Measurements from ENCODE around the gene NR4A1.

Gene NR4A1

GRCh38 chr12:52055731-52056711 lies 4.8 kb downstream of the NR4A1 start:
- H3K4me3 ChIP-seq (ENCODE audit: low read depth in 1 of 2, low read length in 2 of 2) = peak overlapping the region in 1 of 2 donors; percentile 76
- peaks cover 51 to 55% of the 10 kb centered on the region in 2 donors for H3K36me3 ChIP-seq (ENCODE audit: control insufficient read depth in 1 of 2, insufficient read depth in 2 of 2, low read length in 2 of 2)
- H3K4me1 ChIP-seq (ENCODE audit: control insufficient read depth in 1 of 2, insufficient read depth in 2 of 2, low read length in 2 of 2) = peaks cover 0 to 31% of the 10 kb centered on the region in 2 donors
- no peaks in the 10 kb centered on the region for H3K9me3 ChIP-seq (ENCODE audit: control insufficient read depth in 1 of 2, low read length in 2 of 2)
- H3K27me3 ChIP-seq (ENCODE audit: low read depth, low read length) = no peaks in the 10 kb centered on the region
- H3K27ac ChIP-seq (ENCODE audit: low read length) = no peak overlapping the region

- Histone ChIP-seq H3K27me3 (ENCODE audit: low read depth, low read length) (no peaks in the 10 kb centered on the region), H3K9me3 (ENCODE audit: control insufficient read depth in 1 of 2, low read length in 2 of 2) (no peaks in the 10 kb centered on the region), H3K36me3 (ENCODE audit: control insufficient read depth in 1 of 2, insufficient read depth in 2 of 2, low read length in 2 of 2) (peaks cover 51 to 55% of the 10 kb centered on the region in 2 donors), H3K4me3 (ENCODE audit: low read depth in 1 of 2, low read length in 2 of 2) (peak overlapping the region in 1 of 2 donors; percentile 4), H3K27ac (ENCODE audit: low read length) (no peak overlapping the region), H3K4me1 (ENCODE audit: control insufficient read depth in 1 of 2, insufficient read depth in 2 of 2, low read length in 2 of 2) (peaks cover 0 to 31% of the 10 kb centered on the region in 2 donors)
Observed at GRCh38 chr12:52056801-52057637, 5.8 kb downstream of the NR4A1 start.

- H3K9me3 ChIP-seq (ENCODE audit: control insufficient read depth in 1 of 2, low read length in 2 of 2) = no peaks in the 10 kb centered on the region
- no peak overlapping the region for H3K27ac ChIP-seq (ENCODE audit: low read length)
- peaks cover 47 to 55% of the 10 kb centered on the region in 2 donors for H3K36me3 ChIP-seq (ENCODE audit: control insufficient read depth in 1 of 2, insufficient read depth in 2 of 2, low read length in 2 of 2)
- no peaks in the 10 kb centered on the region for H3K27me3 ChIP-seq (ENCODE audit: low read depth, low read length)
- H3K4me1 ChIP-seq (ENCODE audit: control insufficient read depth in 1 of 2, insufficient read depth in 2 of 2, low read length in 2 of 2) = peaks cover 0 to 32% of the 10 kb centered on the region in 2 donors
- H3K4me3 ChIP-seq (ENCODE audit: low read depth in 1 of 2, low read length in 2 of 2) = no peak overlapping the region
Observed at GRCh38 chr12:52057638-52058576, 6.7 kb downstream of the NR4A1 start.

GRCh38 chr12:52058631-52059361 lies 7.6 kb downstream of the NR4A1 start:
- H3K27ac ChIP-seq (ENCODE audit: low read length) = no peak overlapping the region
- H3K4me1 ChIP-seq (ENCODE audit: control insufficient read depth in 1 of 2, insufficient read depth in 2 of 2, low read length in 2 of 2) = peaks cover 0 to 31% of the 10 kb centered on the region in 2 donors
- H3K9me3 ChIP-seq (ENCODE audit: control insufficient read depth in 1 of 2, low read length in 2 of 2) = no peaks in the 10 kb centered on the region
- no peak overlapping the region for H3K4me3 ChIP-seq (ENCODE audit: low read depth in 1 of 2, low read length in 2 of 2)
- H3K27me3 ChIP-seq (ENCODE audit: low read depth, low read length) = no peaks in the 10 kb centered on the region
- H3K36me3 ChIP-seq (ENCODE audit: control insufficient read depth in 1 of 2, insufficient read depth in 2 of 2, low read length in 2 of 2) = peaks cover 38 to 50% of the 10 kb centered on the region in 2 donors

- Histone ChIP-seq H3K36me3 (ENCODE audit: control insufficient read depth in 1 of 2, insufficient read depth in 2 of 2, low read length in 2 of 2) (peaks cover 29 to 39% of the 10 kb centered on the region in 2 donors), H3K27me3 (ENCODE audit: low read depth, low read length) (no peaks in the 10 kb centered on the region), H3K4me3 (ENCODE audit: low read depth in 1 of 2, low read length in 2 of 2) (no peak overlapping the region), H3K9me3 (ENCODE audit: control insufficient read depth in 1 of 2, low read length in 2 of 2) (no peaks in the 10 kb centered on the region), H3K4me1 (ENCODE audit: control insufficient read depth in 1 of 2, insufficient read depth in 2 of 2, low read length in 2 of 2) (peaks cover 0 to 21% of the 10 kb centered on the region in 2 donors), H3K27ac (ENCODE audit: low read length) (no peak overlapping the region)
Observed at GRCh38 chr12:52059582-52060497, 8.6 kb downstream of the NR4A1 start.

GRCh38 chr12:52060498-52061177 lies 9.4 kb downstream of the NR4A1 start:
- H3K4me1 ChIP-seq (ENCODE audit: control insufficient read depth in 1 of 2, insufficient read depth in 2 of 2, low read length in 2 of 2) = peaks cover 0 to 15% of the 10 kb centered on the region in 2 donors
- H3K4me3 ChIP-seq (ENCODE audit: low read depth in 1 of 2, low read length in 2 of 2) = no peak overlapping the region
- H3K9me3 ChIP-seq (ENCODE audit: control insufficient read depth in 1 of 2, low read length in 2 of 2) = no peaks in the 10 kb centered on the region
- H3K27ac ChIP-seq (ENCODE audit: low read length) = no peak overlapping the region
- H3K27me3 ChIP-seq (ENCODE audit: low read depth, low read length) = no peaks in the 10 kb centered on the region
- H3K36me3 ChIP-seq (ENCODE audit: control insufficient read depth in 1 of 2, insufficient read depth in 2 of 2, low read length in 2 of 2) = peaks cover 21 to 32% of the 10 kb centered on the region in 2 donors

- H3K36me3 ChIP-seq (ENCODE audit: control insufficient read depth in 1 of 2, insufficient read depth in 2 of 2, low read length in 2 of 2) = peaks cover 18 to 23% of the 10 kb centered on the region in 2 donors
- peaks cover 0 to 15% of the 10 kb centered on the region in 2 donors for H3K4me1 ChIP-seq (ENCODE audit: control insufficient read depth in 1 of 2, insufficient read depth in 2 of 2, low read length in 2 of 2)
- no peak overlapping the region for H3K4me3 ChIP-seq (ENCODE audit: low read depth in 1 of 2, low read length in 2 of 2)
- H3K27ac ChIP-seq (ENCODE audit: low read length) = no peak overlapping the region
- no peaks in the 10 kb centered on the region for H3K27me3 ChIP-seq (ENCODE audit: low read depth, low read length)
- H3K9me3 ChIP-seq (ENCODE audit: control insufficient read depth in 1 of 2, low read length in 2 of 2) = no peaks in the 10 kb centered on the region
Observed at GRCh38 chr12:52061470-52062166, 10.4 kb downstream of the NR4A1 start.

GRCh38 chr12:52062167-52063081 lies 11.2 kb downstream of the NR4A1 start:
- Histone ChIP-seq H3K4me1 (ENCODE audit: control insufficient read depth in 1 of 2, insufficient read depth in 2 of 2, low read length in 2 of 2) (peaks cover 0 to 9% of the 10 kb centered on the region in 2 donors), H3K27me3 (ENCODE audit: low read depth, low read length) (no peaks in the 10 kb centered on the region), H3K36me3 (ENCODE audit: control insufficient read depth in 1 of 2, insufficient read depth in 2 of 2, low read length in 2 of 2) (peaks cover 10 to 15% of the 10 kb centered on the region in 2 donors), H3K9me3 (ENCODE audit: control insufficient read depth in 1 of 2, low read length in 2 of 2) (no peaks in the 10 kb centered on the region), H3K27ac (ENCODE audit: low read length) (no peak overlapping the region), H3K4me3 (ENCODE audit: low read depth in 1 of 2, low read length in 2 of 2) (no peak overlapping the region)
